ENCODE measurements around the gene PIK3C2G.

Gene PIK3C2G

DNA sequence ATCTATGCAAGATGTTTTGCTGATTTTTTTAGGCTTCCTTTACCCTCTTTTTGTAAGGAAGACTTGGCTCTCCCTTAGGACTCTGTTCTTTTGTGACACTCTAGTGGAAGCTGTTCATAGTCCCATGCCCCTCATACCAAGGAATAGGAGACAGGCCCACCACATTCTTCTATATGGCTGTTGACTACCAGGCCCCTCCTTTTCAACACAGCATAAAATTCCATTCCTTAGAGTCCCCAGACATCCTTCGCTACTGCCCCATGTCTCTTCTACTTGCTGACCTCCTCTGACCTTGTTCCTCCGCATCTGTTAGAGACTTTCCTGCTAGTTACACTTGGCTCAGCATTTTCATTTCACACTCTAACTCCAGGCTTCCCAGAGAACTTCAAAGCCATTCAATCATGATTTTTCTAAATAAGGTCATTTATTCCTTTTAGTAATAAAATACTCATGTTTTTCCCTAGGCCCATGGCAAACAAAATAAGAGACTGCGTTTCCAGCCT lies 9.7 kb downstream of the PIK3C2G start:
- no peak for TF ChIP-seq FOXP2 (optimal IDR thresholded peaks at IDR 0.05; ENCODE audit: borderline replicate concordance, extremely low read depth, extremely low read length, insufficient read depth)
- TF ChIP-seq, protein P1, sequence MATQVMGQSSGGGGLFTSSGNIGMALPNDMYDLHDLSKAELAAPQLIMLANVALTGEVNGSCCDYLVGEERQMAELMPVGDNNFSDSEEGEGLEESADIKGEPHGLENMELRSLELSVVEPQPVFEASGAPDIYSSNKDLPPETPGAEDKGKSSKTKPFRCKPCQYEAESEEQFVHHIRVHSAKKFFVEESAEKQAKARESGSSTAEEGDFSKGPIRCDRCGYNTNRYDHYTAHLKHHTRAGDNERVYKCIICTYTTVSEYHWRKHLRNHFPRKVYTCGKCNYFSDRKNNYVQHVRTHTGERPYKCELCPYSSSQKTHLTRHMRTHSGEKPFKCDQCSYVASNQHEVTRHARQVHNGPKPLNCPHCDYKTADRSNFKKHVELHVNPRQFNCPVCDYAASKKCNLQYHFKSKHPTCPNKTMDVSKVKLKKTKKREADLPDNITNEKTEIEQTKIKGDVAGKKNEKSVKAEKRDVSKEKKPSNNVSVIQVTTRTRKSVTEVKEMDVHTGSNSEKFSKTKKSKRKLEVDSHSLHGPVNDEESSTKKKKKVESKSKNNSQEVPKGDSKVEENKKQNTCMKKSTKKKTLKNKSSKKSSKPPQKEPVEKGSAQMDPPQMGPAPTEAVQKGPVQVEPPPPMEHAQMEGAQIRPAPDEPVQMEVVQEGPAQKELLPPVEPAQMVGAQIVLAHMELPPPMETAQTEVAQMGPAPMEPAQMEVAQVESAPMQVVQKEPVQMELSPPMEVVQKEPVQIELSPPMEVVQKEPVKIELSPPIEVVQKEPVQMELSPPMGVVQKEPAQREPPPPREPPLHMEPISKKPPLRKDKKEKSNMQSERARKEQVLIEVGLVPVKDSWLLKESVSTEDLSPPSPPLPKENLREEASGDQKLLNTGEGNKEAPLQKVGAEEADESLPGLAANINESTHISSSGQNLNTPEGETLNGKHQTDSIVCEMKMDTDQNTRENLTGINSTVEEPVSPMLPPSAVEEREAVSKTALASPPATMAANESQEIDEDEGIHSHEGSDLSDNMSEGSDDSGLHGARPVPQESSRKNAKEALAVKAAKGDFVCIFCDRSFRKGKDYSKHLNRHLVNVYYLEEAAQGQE (IDR thresholded peaks at IDR 0.05; ENCODE audit: insufficient read depth in 1 of 2, low read depth in 2 of 2, low read length in 2 of 2) = no peak
- no peak for TF ChIP-seq POLR2AphosphoS5 (IDR thresholded peaks at IDR 0.05; ENCODE audit: low read depth, low read length)
- TF ChIP-seq SIN3A (IDR thresholded peaks at IDR 0.05; ENCODE audit: borderline replicate concordance, insufficient read depth, low read length) = no peak
- TF ChIP-seq TAF1 (IDR thresholded peaks at IDR 0.05; ENCODE audit: borderline replicate concordance, insufficient read depth, low read length) = no peak

DNA sequence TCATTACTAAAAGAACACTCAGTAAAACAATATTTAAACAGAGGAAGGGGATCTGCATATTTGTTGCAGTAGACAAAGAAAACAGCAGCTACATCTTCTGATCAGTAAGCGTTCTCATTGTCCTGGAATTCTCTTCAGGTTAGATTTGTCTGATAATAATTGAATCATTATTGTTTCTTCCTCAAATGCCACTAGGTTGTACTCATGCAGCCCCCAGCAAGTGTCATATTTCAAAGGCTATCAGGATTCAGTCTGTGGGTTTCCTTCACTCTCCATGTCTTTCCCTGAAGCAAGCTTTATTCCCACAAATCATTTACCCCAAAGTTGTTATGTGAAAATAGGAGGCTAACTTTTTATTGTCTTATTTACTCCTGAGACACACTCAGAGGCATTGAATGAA lies 14.7 kb downstream of the PIK3C2G start:
- TF ChIP-seq POLR2AphosphoS5 (IDR thresholded peaks at IDR 0.05; ENCODE audit: low read depth, low read length) = no peak
- TF ChIP-seq SIN3A (IDR thresholded peaks at IDR 0.05; ENCODE audit: borderline replicate concordance, insufficient read depth, low read length) = no peak
- TF ChIP-seq FOXP2 (optimal IDR thresholded peaks at IDR 0.05; ENCODE audit: borderline replicate concordance, extremely low read depth, extremely low read length, insufficient read depth) = no peak
- TF ChIP-seq TAF1 (IDR thresholded peaks at IDR 0.05; ENCODE audit: borderline replicate concordance, insufficient read depth, low read length) = no peak
- TF ChIP-seq, protein P1 (IDR thresholded peaks at IDR 0.05; ENCODE audit: insufficient read depth in 1 of 2, low read depth in 2 of 2, low read length in 2 of 2) = no peak

DNA sequence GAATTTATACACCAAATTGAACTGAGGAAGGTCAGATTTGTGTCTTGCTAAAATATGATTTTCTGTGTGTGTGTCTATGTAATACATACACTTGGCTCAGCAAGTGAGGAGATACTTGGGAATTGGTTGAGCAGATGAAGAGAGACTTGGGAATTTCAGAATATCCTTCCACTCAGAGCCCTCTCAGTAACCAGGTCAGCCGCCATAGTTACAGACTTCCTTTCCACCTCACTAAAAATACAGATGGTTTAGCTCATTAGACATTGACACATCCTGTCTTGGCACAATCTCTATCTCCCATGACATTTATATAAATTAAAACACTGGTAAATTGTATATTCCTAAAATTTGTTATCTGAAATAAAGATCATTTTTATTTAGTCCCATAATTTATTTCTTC lies 15.9 kb downstream of the PIK3C2G start:
- TF ChIP-seq TAF1 (IDR thresholded peaks at IDR 0.05; ENCODE audit: borderline replicate concordance, insufficient read depth, low read length) = no peak
- TF ChIP-seq, protein P1 (IDR thresholded peaks at IDR 0.05; ENCODE audit: insufficient read depth in 1 of 2, low read depth in 2 of 2, low read length in 2 of 2) = no peak
- TF ChIP-seq FOXP2 (optimal IDR thresholded peaks at IDR 0.05; ENCODE audit: borderline replicate concordance, extremely low read depth, extremely low read length, insufficient read depth) = no peak
- TF ChIP-seq SIN3A (IDR thresholded peaks at IDR 0.05; ENCODE audit: borderline replicate concordance, insufficient read depth, low read length) = no peak

DNA sequence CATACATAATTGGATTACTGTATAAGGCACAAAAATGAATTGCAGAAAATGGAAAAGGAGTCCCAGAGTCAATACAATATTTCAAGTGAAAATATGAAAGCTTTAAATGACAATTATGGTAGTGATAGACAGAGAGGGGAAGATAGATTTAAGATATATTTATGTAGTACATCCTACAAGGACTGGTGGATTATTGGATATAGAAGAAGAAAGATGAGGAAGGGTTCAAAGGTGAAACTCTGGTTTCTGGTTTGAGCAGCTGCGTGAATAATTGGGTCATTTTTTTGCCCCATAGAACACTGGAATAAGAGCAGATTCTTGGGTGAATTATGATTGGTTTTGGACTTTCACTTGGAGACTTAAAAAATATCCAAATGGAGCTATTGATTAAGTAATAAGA lies 19.4 kb downstream of the PIK3C2G start:
- TF ChIP-seq, protein P1 (IDR thresholded peaks at IDR 0.05; ENCODE audit: insufficient read depth in 1 of 2, low read depth in 2 of 2, low read length in 2 of 2) = no peak
- TF ChIP-seq POLR2AphosphoS5 (IDR thresholded peaks at IDR 0.05; ENCODE audit: low read depth, low read length) (no peak), TAF1 (IDR thresholded peaks at IDR 0.05; ENCODE audit: borderline replicate concordance, insufficient read depth, low read length) (no peak)

DNA sequence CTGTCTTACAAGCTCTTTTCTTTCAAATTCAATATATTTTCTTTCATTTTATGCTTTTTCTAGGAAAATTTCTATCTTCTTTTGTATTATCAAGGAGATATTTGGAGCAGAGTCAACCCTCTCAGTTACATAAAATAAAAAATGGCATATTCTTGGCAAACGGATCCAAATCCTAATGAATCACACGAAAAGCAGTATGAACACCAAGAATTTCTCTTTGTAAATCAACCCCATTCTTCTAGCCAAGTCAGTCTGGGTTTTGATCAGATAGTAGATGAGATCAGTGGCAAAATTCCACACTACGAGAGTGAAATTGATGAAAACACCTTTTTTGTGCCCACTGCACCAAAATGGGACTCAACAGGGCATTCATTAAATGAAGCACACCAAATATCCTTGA lies 20.6 kb downstream of the PIK3C2G start:
- no peak for TF ChIP-seq POLR2AphosphoS5 (IDR thresholded peaks at IDR 0.05; ENCODE audit: low read depth, low read length)
- no peak for TF ChIP-seq TAF1 (IDR thresholded peaks at IDR 0.05; ENCODE audit: borderline replicate concordance, insufficient read depth, low read length)
- TF ChIP-seq, protein P1 (IDR thresholded peaks at IDR 0.05; ENCODE audit: insufficient read depth in 1 of 2, low read depth in 2 of 2, low read length in 2 of 2) = no peak
- no peak for TF ChIP-seq FOXP2 (optimal IDR thresholded peaks at IDR 0.05; ENCODE audit: borderline replicate concordance, extremely low read depth, extremely low read length, insufficient read depth)
- no peak for TF ChIP-seq SIN3A (IDR thresholded peaks at IDR 0.05; ENCODE audit: borderline replicate concordance, insufficient read depth, low read length)

Data from PFSK-1 (cell line).